Iris pigment epithelial cell (primary cell): ENCODE data around the gene MOV10.

ENCODE experiments used
- DNase-seq: peaks from one replicate; pipeline ENCODE4 v3.0.0-alpha.2; 2011; ENCODE audit warnings: low read depth

MOV10 gene

DNA sequence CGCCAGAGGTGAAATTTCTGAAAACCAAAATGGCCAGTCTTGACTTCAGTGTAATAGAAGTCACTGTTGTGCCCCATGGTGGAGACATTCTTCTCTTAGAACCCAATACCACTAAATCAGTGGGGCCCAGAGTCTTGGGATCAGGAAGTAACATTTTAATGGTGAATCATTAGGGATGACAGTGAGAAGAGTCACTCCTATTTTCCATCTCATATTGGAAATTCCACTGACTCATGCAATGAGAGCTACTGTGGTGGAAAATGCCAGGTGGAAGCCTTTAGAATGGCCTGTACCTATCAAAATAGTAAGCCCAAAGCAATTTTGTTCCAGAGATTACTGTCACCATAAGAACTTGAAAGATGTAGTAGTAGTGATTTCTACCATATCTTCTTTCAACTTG, 61.3 kb downstream of the MOV10 start:
- DNase-seq = peak; percentile 83

- no peak for DNase-seq
Measured at GRCh38 chr1:112737573-112737972, 63.1 kb downstream of the MOV10 start.

- peak; percentile 42 for DNase-seq
Measured at GRCh38 chr1:112743174-112744008, 68.9 kb downstream of the MOV10 start.

- peak; percentile 65 for DNase-seq
Measured at GRCh38 chr1:112744009-112744578, 69.6 kb downstream of the MOV10 start.

DNA sequence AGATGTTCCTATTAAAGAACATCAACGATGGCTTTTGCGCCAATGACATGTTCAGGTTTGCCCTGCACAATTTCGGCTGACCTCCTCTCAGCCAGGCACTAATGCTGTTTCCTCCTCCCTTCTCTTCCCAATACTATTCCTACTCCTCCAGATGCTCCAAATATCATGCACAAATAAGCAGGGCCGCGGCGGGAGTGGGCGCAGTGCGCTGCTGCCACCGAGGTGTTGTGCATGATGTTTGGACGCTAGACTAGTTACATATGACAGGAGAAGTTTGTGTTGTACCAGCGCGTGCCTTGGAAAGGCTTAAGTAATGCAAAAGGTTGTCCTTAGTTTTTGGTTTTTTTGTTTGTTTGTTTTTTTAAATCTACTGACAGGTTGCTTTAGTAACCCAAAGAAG, 73.9 kb downstream of the MOV10 start:
- DNase-seq = no peak
